Sigmoid colon (tissue), 3 donors: ENCODE data around the gene ERCC5.

Experiments
- POLR2A ChIP-seq, 2 donors: fragments of 450-650 bp; IDR thresholded peaks; one replicate each; pipeline ENCODE4 v1.6.1; 2016; ENCODE audit warnings: antibody characterized with exemption in 2 of 2, mild to moderate bottlenecking in 2 of 2, moderate library complexity in 2 of 2
- TF ChIP-seq, protein P1 (sequence below), 4 experiments: fragments of 450-650 bp in 3 of 4; fragments of 200-600 bp in 1 of 4; IDR thresholded peaks; one replicate each; pipeline ENCODE4 v1.5.1; 2016 to 2019; ENCODE audit warnings: antibody characterized with exemption in 4 of 4, mild to moderate bottlenecking in 3 of 4, moderate library complexity in 2 of 4

GRCh38 chr13:102852556-102852955 lies 6.7 kb downstream of the ERCC5 start:
- TF ChIP-seq POLR2A (IDR thresholded peaks at IDR 0.05) = no peak
- TF ChIP-seq, protein P1, sequence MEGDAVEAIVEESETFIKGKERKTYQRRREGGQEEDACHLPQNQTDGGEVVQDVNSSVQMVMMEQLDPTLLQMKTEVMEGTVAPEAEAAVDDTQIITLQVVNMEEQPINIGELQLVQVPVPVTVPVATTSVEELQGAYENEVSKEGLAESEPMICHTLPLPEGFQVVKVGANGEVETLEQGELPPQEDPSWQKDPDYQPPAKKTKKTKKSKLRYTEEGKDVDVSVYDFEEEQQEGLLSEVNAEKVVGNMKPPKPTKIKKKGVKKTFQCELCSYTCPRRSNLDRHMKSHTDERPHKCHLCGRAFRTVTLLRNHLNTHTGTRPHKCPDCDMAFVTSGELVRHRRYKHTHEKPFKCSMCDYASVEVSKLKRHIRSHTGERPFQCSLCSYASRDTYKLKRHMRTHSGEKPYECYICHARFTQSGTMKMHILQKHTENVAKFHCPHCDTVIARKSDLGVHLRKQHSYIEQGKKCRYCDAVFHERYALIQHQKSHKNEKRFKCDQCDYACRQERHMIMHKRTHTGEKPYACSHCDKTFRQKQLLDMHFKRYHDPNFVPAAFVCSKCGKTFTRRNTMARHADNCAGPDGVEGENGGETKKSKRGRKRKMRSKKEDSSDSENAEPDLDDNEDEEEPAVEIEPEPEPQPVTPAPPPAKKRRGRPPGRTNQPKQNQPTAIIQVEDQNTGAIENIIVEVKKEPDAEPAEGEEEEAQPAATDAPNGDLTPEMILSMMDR (IDR thresholded peaks at IDR 0.05) = no peak
